ENCODE results near the gene KRT10.
A peak's percentile ranks its signal among the peaks of the same experiment; 100 is the strongest.

Gene KRT10

DNA sequence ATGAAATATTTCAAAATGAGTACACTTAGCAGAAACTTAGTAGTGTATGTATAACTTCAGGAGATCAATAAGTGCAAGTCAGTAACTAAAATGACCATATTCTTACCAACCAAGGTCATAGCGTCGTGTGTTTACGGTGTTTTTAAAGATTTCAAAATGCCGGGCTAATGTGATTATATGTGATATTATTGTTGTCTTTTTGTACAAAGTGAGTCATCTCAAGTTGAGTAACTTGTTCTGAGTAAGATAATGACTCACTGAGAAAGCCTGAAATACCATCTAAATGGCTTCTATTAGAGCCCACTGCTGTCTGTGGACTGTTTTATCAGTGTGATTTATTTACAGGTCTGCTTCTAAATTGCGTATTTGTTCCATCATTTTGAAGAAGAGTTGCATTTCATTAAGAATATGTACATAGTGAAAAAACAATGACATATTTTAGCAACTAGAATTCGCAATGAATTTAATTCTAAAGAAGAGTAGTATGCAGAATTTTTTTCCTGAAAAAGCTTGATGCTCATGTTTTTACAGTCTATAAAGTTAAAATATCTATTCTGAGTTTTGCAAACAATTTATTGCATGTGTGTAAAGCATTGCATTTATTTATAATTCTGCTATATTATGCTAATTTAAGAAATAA, 31.9 kb upstream of the KRT10 start (continued):
- TF ChIP-seq, protein P1, sequence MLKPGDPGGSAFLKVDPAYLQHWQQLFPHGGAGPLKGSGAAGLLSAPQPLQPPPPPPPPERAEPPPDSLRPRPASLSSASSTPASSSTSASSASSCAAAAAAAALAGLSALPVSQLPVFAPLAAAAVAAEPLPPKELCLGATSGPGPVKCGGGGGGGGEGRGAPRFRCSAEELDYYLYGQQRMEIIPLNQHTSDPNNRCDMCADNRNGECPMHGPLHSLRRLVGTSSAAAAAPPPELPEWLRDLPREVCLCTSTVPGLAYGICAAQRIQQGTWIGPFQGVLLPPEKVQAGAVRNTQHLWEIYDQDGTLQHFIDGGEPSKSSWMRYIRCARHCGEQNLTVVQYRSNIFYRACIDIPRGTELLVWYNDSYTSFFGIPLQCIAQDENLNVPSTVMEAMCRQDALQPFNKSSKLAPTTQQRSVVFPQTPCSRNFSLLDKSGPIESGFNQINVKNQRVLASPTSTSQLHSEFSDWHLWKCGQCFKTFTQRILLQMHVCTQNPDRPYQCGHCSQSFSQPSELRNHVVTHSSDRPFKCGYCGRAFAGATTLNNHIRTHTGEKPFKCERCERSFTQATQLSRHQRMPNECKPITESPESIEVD (tag by site-specific recombination; IDR thresholded peaks at IDR 0.05): peak; percentile 88
- TF ChIP-seq, protein P2, sequence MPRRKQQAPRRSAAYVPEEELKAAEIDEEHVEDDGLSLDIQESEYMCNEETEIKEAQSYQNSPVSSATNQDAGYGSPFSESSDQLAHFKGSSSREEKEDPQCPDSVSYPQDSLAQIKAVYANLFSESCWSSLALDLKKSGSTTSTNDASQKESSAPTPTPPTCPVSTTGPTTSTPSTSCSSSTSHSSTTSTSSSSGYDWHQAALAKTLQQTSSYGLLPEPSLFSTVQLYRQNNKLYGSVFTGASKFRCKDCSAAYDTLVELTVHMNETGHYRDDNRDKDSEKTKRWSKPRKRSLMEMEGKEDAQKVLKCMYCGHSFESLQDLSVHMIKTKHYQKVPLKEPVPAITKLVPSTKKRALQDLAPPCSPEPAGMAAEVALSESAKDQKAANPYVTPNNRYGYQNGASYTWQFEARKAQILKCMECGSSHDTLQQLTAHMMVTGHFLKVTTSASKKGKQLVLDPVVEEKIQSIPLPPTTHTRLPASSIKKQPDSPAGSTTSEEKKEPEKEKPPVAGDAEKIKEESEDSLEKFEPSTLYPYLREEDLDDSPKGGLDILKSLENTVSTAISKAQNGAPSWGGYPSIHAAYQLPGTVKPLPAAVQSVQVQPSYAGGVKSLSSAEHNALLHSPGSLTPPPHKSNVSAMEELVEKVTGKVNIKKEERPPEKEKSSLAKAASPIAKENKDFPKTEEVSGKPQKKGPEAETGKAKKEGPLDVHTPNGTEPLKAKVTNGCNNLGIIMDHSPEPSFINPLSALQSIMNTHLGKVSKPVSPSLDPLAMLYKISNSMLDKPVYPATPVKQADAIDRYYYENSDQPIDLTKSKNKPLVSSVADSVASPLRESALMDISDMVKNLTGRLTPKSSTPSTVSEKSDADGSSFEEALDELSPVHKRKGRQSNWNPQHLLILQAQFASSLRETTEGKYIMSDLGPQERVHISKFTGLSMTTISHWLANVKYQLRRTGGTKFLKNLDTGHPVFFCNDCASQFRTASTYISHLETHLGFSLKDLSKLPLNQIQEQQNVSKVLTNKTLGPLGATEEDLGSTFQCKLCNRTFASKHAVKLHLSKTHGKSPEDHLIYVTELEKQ (tag by site-specific recombination; IDR thresholded peaks at IDR 0.05; ENCODE audit: borderline replicate concordance): peak; percentile 67; the same call in 1 of the 2 replicates
- TF ChIP-seq MZF1 (tag by site-specific recombination; IDR thresholded peaks at IDR 0.05; ENCODE audit: borderline replicate concordance) (no peak), GLIS1 (tag by site-specific recombination; IDR thresholded peaks at IDR 0.05) (no peak), ZBTB21 (tag by site-specific recombination; IDR thresholded peaks at IDR 0.05) (peak; percentile 62; the same call in 1 of the 2 replicates), ZNF792 (tag by site-specific recombination; IDR thresholded peaks at IDR 0.05) (no peak), KLF10 (tag by site-specific recombination; IDR thresholded peaks at IDR 0.05) (peak; percentile 36; the same call in 1 of the 2 replicates), ZNF341 (tag by site-specific recombination; IDR thresholded peaks at IDR 0.05; ENCODE audit: low read depth) (no peak), ZNF366 (tag by site-specific recombination; conservative IDR thresholded peaks at IDR 0.05) (peak; percentile 72), ZNF121 (tag by site-specific recombination; IDR thresholded peaks at IDR 0.05) (no peak), ZNF555 (tag by site-specific recombination; conservative IDR thresholded peaks at IDR 0.05) (no peak)
- TF ChIP-seq, protein P3, sequence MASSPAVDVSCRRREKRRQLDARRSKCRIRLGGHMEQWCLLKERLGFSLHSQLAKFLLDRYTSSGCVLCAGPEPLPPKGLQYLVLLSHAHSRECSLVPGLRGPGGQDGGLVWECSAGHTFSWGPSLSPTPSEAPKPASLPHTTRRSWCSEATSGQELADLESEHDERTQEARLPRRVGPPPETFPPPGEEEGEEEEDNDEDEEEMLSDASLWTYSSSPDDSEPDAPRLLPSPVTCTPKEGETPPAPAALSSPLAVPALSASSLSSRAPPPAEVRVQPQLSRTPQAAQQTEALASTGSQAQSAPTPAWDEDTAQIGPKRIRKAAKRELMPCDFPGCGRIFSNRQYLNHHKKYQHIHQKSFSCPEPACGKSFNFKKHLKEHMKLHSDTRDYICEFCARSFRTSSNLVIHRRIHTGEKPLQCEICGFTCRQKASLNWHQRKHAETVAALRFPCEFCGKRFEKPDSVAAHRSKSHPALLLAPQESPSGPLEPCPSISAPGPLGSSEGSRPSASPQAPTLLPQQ (tag by site-specific recombination; IDR thresholded peaks at IDR 0.05): peak; percentile 35; the same call in 1 of the 2 replicates
- TF ChIP-seq, protein P4, sequence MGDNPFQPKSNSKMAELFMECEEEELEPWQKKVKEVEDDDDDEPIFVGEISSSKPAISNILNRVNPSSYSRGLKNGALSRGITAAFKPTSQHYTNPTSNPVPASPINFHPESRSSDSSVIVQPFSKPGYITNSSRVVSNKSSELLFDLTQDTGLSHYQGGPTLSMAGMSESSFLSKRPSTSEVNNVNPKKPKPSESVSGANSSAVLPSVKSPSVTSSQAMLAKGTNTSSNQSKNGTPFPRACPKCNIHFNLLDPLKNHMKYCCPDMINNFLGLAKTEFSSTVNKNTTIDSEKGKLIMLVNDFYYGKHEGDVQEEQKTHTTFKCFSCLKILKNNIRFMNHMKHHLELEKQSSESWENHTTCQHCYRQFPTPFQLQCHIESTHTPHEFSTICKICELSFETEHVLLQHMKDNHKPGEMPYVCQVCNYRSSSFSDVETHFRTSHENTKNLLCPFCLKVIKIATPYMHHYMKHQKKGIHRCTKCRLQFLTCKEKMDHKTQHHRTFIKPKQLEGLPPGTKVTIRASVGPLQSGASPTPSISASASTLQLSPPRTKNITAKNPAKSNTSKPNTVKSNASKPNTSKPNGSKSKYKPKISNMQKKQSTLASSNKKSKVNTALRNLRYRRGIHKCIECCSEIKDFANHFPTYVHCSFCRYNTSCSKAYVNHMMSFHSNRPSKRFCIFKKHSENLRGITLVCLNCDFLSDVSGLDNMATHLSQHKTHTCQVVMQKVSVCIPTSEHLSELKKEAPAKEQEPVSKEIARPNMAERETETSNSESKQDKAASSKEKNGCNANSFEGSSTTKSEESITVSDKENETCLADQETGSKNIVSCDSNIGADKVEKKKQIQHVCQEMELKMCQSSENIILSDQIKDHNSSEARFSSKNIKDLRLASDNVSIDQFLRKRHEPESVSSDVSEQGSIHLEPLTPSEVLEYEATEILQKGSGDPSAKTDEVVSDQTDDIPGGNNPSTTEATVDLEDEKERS (tag by site-specific recombination; IDR thresholded peaks at IDR 0.05): 0 out of 2 replicates have a peak, but pooled peaks have one; percentile 28

DNA sequence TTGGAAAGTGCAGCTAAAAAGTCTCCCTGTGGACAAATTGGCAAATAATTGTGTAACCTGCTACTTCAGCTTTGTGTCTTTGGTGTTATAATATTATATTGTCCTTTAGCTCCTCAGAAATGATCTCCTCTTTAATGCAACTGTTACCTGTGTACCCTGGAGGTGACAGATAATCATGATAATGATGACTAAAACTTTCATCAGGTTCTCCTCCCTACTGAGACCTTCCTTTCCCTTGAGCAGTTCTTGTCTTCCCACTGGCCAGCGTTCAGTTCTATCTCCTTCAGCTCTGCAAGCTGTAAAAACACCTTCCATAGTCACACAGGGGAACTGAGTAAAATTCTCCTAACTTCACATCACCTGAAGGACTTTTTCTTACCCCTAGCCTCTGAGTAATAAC, 29.9 kb upstream of the KRT10 start:
- no peak for TF ChIP-seq ZNF221 (tag by site-specific recombination; IDR thresholded peaks at IDR 0.05; ENCODE audit: borderline replicate concordance)
- TF ChIP-seq ZFP69B (tag by site-specific recombination; IDR thresholded peaks at IDR 0.05): no peak
- TF ChIP-seq, protein P5, sequence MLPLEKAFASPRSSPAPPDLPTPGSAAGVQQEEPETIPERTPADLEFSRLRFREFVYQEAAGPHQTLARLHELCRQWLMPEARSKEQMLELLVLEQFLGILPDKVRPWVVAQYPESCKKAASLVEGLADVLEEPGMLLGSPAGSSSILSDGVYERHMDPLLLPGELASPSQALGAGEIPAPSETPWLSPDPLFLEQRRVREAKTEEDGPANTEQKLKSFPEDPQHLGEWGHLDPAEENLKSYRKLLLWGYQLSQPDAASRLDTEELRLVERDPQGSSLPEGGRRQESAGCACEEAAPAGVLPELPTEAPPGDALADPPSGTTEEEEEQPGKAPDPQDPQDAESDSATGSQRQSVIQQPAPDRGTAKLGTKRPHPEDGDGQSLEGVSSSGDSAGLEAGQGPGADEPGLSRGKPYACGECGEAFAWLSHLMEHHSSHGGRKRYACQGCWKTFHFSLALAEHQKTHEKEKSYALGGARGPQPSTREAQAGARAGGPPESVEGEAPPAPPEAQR (tag by site-specific recombination; IDR thresholded peaks at IDR 0.05): no peak
- Histone ChIP-seq H3K36me3 (ENCODE audit: control insufficient read depth in 2 of 2, insufficient read depth in 1 of 2, low read length in 2 of 2) (no peaks in the 10 kb centered on the region), H3K9me3 (ENCODE audit: control insufficient read depth, insufficient read depth, low read depth, low read length) (no peaks in the 10 kb centered on the region), H3K4me3 (ENCODE audit: low read depth, low read length) (no peak overlapping the region), H3K27ac (ENCODE audit: extremely low read depth, low read depth, low read length) (no peak overlapping the region), H3K4me1 (ENCODE audit: control insufficient read depth, insufficient read depth, low read length) (peaks cover 3% of the 10 kb centered on the region)
- POLR2A ChIA-PET: no interaction called here
- CTCF ChIA-PET: interaction anchor here (0.6 to 2.1 kb wide), 3 partner anchors 376 to 811 kb away, joined by 3 to 10 read pairs (median 8); no protein-coding TSS in a partner anchor

All from HEK293 (cell line).